EH (cell line): ENCODE results near the gene TCF15.

Source experiments
- DNase-seq: peaks from one replicate; pipeline ENCODE4 v3.0.0-alpha.2; 2015; ENCODE audit warnings: low read depth

The TCF15 gene

DNA sequence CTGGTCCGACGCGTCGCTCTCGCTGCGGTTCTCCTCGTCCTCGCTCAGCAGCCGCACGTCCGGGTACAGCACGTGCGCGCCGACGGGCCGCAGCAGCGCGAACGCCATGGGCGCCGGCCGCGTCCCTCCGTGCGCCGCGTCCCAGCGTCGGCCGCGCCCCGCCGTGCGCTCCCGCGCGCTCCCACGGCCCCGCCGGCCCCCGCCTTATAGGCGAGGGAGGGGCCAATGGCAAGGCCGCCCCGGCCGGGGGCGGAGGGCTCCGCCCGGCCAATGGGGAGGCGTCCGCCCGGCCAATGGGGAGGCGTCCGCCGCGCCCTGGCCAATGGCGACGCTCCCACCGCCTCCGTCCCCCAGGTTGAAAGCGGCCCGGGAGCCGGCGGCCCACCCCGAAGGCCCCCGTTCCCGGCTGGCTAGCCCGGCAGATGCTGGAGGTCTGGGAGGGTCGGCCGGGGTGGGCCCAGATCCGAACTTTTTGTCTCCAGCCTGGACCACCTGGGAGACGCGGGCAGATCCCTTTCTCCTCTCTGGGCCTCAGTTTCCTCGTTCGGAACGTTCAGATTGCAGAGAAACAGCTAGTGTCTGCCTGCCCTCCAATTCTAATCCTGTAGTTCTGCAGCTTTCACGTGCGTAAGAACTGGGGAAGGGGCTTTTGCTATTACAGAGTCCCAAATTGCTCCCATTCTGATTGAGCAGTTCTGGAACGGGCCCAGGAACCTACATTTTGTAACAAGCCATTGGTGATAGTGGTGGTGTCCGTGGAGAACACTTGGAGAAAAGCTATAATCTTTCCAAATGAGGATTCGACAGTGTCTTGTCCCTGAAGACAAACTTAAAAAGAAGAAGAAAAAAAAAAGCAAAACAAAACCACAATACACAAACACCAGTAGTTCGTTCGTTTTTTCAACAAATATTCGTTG is at the start of gene TCF15:
Gene TCF15, minus strand, starts transcription at position 180 of the 917 bp plus-strand sequence. Its CDS starts 72 bp downstream, at position 108.
- DNase-seq: peak; percentile 11

- peak; percentile 63 for DNase-seq
Observed at GRCh38 chr20:658731-659291, 48.7 kb upstream of the TCF15 start.

DNA sequence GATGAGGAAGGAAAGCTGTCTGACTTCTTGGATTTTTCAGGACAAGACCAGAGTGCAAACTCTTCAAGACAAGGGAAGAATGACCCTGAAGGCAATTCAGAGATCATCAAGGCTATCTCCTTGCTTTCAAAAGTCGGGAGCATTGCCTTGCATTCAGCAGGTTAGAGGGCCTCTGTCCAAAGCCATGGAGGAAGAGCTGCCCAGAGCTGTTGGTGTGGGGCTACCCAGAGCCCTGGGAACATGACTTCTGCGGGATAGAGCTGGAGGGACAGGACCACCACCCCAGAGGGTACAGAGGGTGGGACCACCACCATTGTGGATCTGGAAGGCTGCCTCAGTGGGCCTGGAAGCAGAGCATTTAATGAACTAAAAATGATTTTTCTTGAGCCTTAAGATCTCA is 48.1 kb upstream of the TCF15 start:
- DNase-seq: no peak

DNA sequence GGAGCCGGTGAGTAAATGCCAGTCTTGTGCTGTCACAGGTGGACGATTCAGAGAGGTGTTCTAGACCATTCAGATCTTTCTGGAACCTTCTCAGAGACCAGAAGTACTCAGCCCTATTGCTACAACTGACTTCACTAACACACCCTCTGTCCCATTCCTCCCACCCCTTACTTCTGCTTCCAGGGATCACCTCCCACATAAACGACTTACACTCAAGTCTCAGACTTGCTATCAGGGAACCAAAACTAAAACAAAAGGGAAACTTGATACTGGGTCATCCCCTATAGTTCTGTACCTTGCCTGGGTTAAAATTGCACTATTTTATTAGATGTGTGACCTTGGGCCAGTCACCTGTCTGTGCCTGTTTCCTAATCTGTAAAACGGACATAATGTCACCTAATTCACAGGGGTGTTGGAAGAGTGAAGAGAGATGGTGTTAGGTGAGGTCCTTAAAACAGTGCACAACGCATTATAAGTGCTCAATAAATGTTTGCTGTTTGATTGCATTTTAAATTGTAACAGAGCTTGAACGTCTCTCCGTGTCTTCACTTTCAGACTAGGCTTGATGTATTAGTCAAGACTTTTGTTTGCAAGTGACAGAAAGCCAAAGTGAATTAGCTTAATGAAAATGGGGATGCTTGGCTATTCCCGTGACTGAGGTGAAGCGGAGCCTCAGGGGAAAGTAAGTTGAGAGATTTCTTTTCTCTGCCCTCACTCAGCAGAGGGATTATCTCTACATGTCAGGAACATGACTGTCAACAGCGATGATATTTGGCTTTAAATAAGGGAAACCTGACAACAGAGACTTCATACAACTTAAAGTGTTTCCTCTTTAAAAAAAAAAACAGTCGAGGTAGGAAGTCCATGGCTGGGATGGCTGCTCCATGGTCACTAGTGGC is 45.9 kb upstream of the TCF15 start:
- no peak for DNase-seq

DNA sequence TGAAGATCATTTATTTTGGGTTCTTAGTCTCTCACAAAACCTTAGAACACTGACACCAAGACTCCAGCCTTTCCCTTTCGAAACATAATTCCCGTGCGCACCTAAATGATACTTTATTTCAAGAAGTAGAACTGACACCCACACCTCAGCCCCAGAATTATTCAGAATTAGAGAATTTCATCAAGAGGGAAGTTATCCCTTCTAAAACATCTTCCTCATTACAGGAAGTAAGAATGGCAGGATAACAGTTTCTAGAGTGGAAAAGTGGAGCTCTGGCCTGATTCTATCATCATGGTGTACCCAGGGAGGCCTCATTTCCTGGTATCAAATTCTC is 44.3 kb upstream of the TCF15 start:
- no peak for DNase-seq

- DNase-seq: no peak
Observed at GRCh38 chr20:653590-654416, 43.7 kb upstream of the TCF15 start.

GRCh38 chr20:653110-653589 is 43.0 kb upstream of the TCF15 start, which contains the start of gene SRXN1:
SRXN1 (minus strand) TSS chr20:653200; CDS start chr20:653185, 15 bp downstream.
- DNase-seq: peak; percentile 91

DNA sequence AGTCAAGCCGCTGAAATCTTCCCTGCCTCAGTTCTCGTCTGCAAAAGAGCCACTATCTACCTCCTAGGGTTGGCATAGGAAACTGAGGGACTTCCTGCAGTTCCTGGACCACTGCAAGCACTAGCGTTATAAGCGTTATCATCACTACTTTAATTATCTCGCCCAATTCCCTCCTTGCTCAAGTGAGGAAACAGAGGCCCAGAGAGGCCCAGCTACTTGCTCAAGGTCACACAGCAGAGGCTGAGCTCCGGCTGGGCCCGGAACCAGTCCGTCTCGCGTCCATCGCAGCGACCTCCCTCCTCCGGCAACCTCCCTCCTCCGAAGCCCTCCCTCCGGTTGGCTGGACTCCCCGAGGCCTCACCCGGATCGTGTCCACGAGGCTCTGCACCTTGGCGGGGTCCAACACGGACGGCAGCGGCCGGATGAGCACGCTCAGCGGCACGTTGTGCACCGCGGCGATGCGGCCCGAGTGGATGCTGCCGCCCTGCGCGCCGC is 42.6 kb upstream of the TCF15 start:
- peak; percentile 53 for DNase-seq

GRCh38 chr20:651713-652614 is 41.9 kb upstream of the TCF15 start:
- DNase-seq: no peak

GRCh38 chr20:650954-651353 is 40.8 kb upstream of the TCF15 start:
- no peak for DNase-seq

GRCh38 chr20:650281-650680 is 40.2 kb upstream of the TCF15 start:
- no peak for DNase-seq

GRCh38 chr20:647479-648019 is 37.4 kb upstream of the TCF15 start:
- no peak for DNase-seq

- DNase-seq: no peak
Observed at GRCh38 chr20:646868-647233, 36.7 kb upstream of the TCF15 start.

- no peak for DNase-seq
Observed at GRCh38 chr20:646107-646867, 36.2 kb upstream of the TCF15 start.

- DNase-seq: peak; percentile 57
Observed at GRCh38 chr20:645318-646106, 35.4 kb upstream of the TCF15 start.

- DNase-seq: no peak
Observed at GRCh38 chr20:644692-645317, 34.7 kb upstream of the TCF15 start.

DNA sequence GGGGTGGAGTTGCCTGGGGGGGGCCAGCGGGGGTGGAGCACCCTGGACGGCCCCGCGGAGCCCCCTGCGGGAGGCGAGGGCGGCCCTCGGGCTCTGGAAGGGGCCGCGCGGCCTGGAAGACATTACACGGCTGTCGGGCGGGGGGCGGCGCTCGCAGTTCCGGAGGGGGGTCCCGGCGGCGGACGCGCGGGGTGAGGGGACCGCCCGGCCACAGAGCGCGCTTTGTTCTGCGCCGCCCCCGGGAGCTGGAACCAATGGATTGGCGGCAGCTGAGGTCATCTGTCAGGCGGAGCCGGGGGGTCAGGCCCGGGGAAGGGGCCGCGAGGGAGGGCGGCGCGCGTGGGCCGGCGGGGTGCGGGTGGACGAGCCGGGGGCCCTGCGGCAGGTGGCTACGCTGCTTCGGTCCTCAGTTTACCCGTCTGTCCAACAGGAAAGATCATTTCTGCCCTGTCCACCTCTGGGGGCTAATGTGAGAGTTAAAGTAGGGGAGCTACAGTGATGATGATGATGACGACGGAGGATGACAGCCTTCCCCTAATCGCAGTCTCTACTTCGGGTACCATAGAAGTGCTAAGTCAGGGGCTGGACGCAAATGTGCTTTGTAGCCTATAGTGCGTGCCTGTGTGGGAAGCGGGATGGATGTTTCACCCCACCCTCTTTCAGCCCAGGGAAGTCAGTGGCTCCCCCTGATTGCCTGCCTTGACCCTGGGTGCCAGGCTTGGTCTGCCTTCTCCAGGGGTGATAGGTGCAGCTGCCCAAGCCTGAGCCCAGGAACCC is 32.5 kb upstream of the TCF15 start:
- DNase-seq: no peak
